GM20000 (cell line): ENCODE results near the gene MRPS18C.

Source experiments
- DNase-seq: peaks from one replicate; pipeline ENCODE4 v3.0.0; 2012; ENCODE audit warnings: low spot score
- TF ChIP-seq, protein P1 (sequence below): IDR thresholded peaks from 2 replicates; pipeline ENCODE4 v1.5.1; 2012; ENCODE audit warnings: mild to moderate bottlenecking, control low read depth; ENCODE audit errors: extremely low read depth, missing control alignments

The MRPS18C gene

DNA sequence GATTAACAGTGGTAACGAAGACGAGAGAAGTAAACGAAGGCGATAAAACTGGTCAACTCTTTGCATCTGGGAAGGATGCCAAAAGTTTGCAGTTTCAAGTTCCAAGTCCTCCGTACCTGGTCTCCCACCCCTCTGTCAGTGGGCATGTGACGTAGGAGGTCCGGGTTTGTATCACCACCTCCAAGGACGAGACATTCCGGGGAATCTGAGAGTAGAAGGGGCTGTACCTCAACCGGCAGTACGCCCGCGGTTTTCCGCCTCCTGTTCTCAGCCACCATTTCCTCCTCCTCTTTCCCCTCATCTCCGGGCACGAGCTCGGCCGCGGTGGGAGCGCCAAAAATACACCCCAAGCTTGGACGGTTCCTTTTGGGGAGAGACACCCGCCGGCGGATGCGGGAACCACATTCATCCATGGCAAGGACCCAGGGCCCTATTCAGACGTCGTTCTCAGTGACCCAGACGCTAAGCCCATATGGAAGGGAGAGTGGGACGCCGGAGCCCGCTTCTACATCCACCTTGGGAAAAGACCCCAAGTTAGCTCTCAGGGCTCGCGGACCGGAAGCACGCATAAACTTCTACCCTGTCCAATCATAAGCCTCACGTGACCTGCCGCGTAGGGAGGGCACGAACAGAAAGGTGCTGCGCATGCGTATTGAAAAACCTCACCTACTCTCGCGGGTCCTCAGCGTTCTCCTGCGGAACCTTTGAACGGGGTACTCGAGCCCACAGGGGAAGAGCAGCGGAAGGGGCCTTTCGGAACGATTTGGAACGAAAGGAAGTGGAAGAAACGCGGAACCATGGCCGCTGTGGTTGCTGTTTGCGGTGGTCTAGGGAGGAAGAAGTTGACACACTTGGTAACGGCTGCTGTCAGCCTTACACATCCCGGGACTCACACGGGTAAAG is at the start of gene MRPS18C, which contains the start of gene HELQ:
Gene MRPS18C, plus strand, starts transcription at position 778 of the 903 bp plus-strand sequence. Its CDS starts 20 bp downstream, at position 798.
Gene HELQ, minus strand, starts transcription at position 543 of the 903 bp plus-strand sequence. Its CDS starts 130 bp downstream, at position 413.
- peak; percentile 91 for DNase-seq
- TF ChIP-seq, protein P1, sequence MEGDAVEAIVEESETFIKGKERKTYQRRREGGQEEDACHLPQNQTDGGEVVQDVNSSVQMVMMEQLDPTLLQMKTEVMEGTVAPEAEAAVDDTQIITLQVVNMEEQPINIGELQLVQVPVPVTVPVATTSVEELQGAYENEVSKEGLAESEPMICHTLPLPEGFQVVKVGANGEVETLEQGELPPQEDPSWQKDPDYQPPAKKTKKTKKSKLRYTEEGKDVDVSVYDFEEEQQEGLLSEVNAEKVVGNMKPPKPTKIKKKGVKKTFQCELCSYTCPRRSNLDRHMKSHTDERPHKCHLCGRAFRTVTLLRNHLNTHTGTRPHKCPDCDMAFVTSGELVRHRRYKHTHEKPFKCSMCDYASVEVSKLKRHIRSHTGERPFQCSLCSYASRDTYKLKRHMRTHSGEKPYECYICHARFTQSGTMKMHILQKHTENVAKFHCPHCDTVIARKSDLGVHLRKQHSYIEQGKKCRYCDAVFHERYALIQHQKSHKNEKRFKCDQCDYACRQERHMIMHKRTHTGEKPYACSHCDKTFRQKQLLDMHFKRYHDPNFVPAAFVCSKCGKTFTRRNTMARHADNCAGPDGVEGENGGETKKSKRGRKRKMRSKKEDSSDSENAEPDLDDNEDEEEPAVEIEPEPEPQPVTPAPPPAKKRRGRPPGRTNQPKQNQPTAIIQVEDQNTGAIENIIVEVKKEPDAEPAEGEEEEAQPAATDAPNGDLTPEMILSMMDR, result no peak

DNA sequence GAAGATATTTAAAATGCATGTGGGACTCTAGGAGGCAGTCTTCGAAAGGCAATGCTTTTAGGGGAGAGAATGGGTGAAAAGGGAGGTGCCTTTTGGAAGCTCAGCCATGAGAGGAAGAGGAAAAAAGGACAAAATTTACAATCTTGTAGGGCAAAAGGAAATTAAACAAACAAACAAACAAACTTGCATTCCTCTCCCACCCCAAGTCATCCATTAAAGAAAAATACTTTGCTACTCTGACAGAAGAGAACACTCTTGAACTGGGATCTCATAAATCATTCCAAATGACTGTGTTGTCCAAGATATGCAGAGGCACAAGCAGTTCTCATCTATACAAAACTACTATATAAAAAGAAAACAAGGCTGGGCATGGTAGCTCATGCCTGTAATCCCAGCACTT is 47.0 kb upstream of the MRPS18C start:
- TF ChIP-seq, protein P1, result no peak
- DNase-seq, result no peak

DNA sequence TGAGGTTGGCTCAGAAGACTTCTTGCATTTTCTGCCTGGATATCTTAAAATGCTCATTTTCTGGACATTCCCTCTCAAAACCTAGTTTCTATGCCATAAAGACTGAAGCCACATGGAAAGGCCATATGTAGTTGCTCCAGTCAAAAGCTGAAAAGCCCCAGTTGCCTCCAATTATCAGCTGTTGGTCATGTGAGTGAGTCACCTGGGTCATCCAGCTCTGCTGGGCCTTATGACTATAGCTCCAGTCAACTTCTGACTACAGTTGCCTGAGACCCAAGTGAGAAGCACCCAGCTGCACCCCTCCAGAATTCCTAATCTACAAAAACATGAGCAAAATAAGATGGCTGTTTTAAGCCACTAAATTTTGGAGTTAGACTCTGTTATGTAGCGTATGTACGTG is 42.2 kb upstream of the MRPS18C start:
- no peak for DNase-seq
- TF ChIP-seq, protein P1, result no peak

DNA sequence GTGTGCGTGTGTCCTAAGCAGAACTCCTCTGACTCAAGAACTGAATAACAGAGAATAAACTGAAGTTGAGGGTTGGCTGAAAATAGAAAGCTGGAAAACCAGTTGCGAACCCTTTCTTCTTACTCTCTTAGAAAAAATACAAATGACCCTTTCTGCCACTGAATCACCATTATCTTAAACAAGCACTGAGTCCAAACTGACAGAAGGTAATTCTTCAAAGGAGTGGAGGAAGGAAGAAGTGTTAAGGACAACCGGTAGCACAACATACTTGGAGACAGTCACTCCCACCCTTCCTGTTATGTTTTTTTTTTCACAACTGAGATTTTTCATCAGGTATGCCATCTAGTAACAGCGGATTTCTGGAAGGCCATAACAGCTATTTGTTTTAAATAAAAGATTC is 38.3 kb upstream of the MRPS18C start:
- TF ChIP-seq, protein P1, result no peak
- no peak for DNase-seq

DNA sequence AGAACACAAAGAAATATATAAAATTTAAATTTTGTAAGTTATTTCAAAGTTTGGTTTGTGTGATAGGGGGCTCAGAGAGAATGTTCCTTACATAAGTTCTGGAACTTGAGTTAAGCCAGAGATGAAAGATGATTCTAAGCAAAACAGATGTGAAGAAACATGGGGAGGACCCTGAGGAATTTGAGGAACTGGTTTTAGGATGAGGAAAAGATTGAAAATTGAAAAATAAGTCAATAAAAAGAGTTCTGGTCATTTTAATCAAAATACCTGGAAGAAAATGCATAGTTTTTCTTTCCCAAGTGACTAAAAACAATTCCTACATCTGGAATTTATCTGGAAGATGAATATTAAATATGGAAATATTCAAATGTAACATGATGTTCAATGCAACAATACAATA is 37.6 kb upstream of the MRPS18C start:
- TF ChIP-seq, protein P1, result no peak
- DNase-seq, result no peak

DNA sequence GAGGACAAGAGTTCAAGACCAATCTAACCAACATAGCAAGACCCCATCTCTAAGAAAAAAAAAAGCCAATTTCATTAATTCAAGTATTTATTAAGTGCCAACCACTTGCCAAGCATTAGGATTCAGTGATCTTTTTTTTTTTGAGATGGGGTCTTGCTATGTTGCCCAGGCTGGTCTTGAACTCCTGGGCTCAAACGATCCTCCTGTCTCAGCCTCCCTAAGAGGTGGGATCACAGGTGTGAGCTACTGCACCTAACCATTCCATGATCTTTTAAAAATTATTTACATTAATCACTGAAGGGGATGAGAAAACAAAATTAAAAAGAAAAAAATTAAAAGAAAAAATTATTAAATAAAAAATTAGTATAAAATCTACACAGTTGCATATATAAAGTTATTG is 24.7 kb upstream of the MRPS18C start:
- TF ChIP-seq, protein P1, result no peak
- DNase-seq, result no peak

DNA sequence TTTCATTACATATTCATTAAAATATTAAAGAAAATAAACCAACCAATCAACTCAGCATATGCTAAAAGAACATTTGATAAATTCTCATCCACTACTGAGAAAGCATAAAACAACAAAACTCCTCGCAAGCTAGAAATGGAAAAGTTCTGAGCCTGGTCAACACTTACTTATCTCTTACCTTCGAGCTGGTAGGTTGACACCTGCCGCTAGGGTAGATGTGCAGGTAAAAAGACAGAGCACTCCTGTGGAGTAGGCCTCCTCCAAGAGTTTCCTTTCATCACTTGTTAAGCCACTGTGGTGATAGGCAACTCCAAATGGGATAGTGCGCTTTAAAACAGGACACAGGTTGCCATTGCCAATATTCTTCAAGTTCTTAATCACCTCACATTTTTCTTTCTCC is 19.2 kb upstream of the MRPS18C start:
- TF ChIP-seq, protein P1, result no peak

More for the DNA sequence above, 19.2 kb upstream of the MRPS18C start:
- no peak for DNase-seq
